ENCODE measurements around the gene MCL1.

MCL1 gene

GRCh38 chr1:150555971-150556865 lies 23.2 kb downstream of the MCL1 start:
- DNase-seq (ENCODE audit: low read depth), result no peak

GRCh38 chr1:150555198-150555970 lies 24.0 kb downstream of the MCL1 start:
- DNase-seq (ENCODE audit: low read depth), result no peak

GRCh38 chr1:150554086-150554452 lies 25.3 kb downstream of the MCL1 start:
- DNase-seq (ENCODE audit: low read depth), result no peak

- DNase-seq (ENCODE audit: low read depth), result no peak
Observed at GRCh38 chr1:150553392-150554085, 25.9 kb downstream of the MCL1 start.

- no peak for DNase-seq (ENCODE audit: low read depth)
Observed at GRCh38 chr1:150552911-150553289, 26.5 kb downstream of the MCL1 start.

- DNase-seq (ENCODE audit: low read depth), result no peak
Observed at GRCh38 chr1:150552128-150552910, 27.1 kb downstream of the MCL1 start.

- no peak for DNase-seq (ENCODE audit: low read depth)
Observed at GRCh38 chr1:150551784-150552127, 27.7 kb downstream of the MCL1 start.

- no peak for DNase-seq (ENCODE audit: low read depth)
Observed at GRCh38 chr1:150551051-150551783, 28.2 kb downstream of the MCL1 start.

- no peak for DNase-seq (ENCODE audit: low read depth)
Observed at GRCh38 chr1:150550222-150551050, 29.0 kb downstream of the MCL1 start.

- no peak for DNase-seq (ENCODE audit: low read depth)
Observed at GRCh38 chr1:150549496-150550221, 29.8 kb downstream of the MCL1 start.

GRCh38 chr1:150548632-150549495 lies 30.5 kb downstream of the MCL1 start, which contains the start of gene ADAMTSL4:
Gene ADAMTSL4 (plus strand): TSS chr1:150549408. CDS start chr1:150552289, 2,881 bp downstream.
- DNase-seq (ENCODE audit: low read depth), result no peak

- no peak for DNase-seq (ENCODE audit: low read depth)
Observed at GRCh38 chr1:150548324-150548631, 31.1 kb downstream of the MCL1 start.

- DNase-seq (ENCODE audit: low read depth), result no peak
Observed at GRCh38 chr1:150546294-150546937, 33.0 kb downstream of the MCL1 start.

GRCh38 chr1:150545486-150546032 lies 33.9 kb downstream of the MCL1 start:
- DNase-seq (ENCODE audit: low read depth), result no peak

GRCh38 chr1:150544204-150544603 lies 35.2 kb downstream of the MCL1 start:
- no peak for DNase-seq (ENCODE audit: low read depth)

- no peak for DNase-seq (ENCODE audit: low read depth)
Observed at GRCh38 chr1:150543500-150544143, 35.8 kb downstream of the MCL1 start.

Data from activated gamma-delta T cell treated with anti-CD3 and anti-CD28 coated beads, Interleukin-2, amount 50 U/mL, for 16 hours (primary cell).